HEK293T (cell line): Measurements from ENCODE around the gene FSTL4.

Source experiments
- CTCF ChIA-PET: fragments of 350-600 bp; formaldehyde crosslinking; extraction: SDS; loops from one replicate; lab custom pipeline; 2021; ENCODE audit warnings: antibody characterized with exemption, inconsistent platforms; lab: Yijun Ruan, JAX
- POLR2A ChIA-PET: fragments of 350-600 bp; formaldehyde crosslinking; extraction: SDS; loops from one replicate; lab custom pipeline; 2020; ENCODE audit warnings: antibody characterized with exemption, inconsistent platforms; lab: Yijun Ruan, JAX
- DNase-seq: peaks from one replicate; pipeline ENCODE4 v3.0.0; 2012; ENCODE audit warnings: mixed read lengths; ENCODE audit errors: extremely low spot score
- ARNT ChIP-seq: fragments of 450-650 bp; IDR thresholded peaks from 2 replicates; pipeline ENCODE4 v1.6.1; 2017; ENCODE audit warnings: mild to moderate bottlenecking
- BHLHE40 ChIP-seq: fragments of 450-650 bp; IDR thresholded peaks from 2 replicates; pipeline ENCODE4 v1.6.1; 2016; ENCODE audit warnings: mild to moderate bottlenecking, moderate library complexity, borderline replicate concordance
- CTBP1 ChIP-seq: fragments of 450-650 bp; IDR thresholded peaks from 2 replicates; pipeline ENCODE4 v1.6.1; 2016; ENCODE audit warnings: borderline replicate concordance
- ELF4 ChIP-seq: fragments of 450-650 bp; IDR thresholded peaks from 2 replicates; pipeline ENCODE4 v1.6.1; 2017; ENCODE audit warnings: antibody characterized with exemption
- FOXA1 ChIP-seq: fragments of 450-650 bp; IDR thresholded peaks from 2 replicates; pipeline ENCODE4 v1.6.1; 2016; ENCODE audit warnings: mild to moderate bottlenecking
- FOXK2 ChIP-seq: fragments of 450-650 bp; IDR thresholded peaks from 2 replicates; pipeline ENCODE4 v1.6.1; 2016; ENCODE audit warnings: mild to moderate bottlenecking
- FOXM1 ChIP-seq: fragments of 450-650 bp; IDR thresholded peaks from 2 replicates; pipeline ENCODE4 v1.6.1; 2017; ENCODE audit warnings: mild to moderate bottlenecking, borderline replicate concordance
- HDGF ChIP-seq: fragments of 450-650 bp; IDR thresholded peaks from 2 replicates; pipeline ENCODE4 v1.6.1; 2017; ENCODE audit warnings: antibody characterized with exemption, borderline replicate concordance
- L3MBTL2 ChIP-seq: fragments of 450-650 bp; conservative IDR thresholded peaks from 2 replicates; pipeline ENCODE4 v1.6.1; 2016; ENCODE audit warnings: mild to moderate bottlenecking
- LEF1 ChIP-seq: fragments of 450-650 bp; IDR thresholded peaks from 2 replicates; pipeline ENCODE4 v1.6.1; 2017; ENCODE audit warnings: mild to moderate bottlenecking, borderline replicate concordance
- NFRKB ChIP-seq: fragments of 450-650 bp; IDR thresholded peaks from 2 replicates; pipeline ENCODE4 v1.6.1; 2016; ENCODE audit warnings: mild to moderate bottlenecking, moderate library complexity
- SP1 ChIP-seq: fragments of 450-650 bp; IDR thresholded peaks from 2 replicates; pipeline ENCODE4 v1.6.1; 2017
- SUZ12 ChIP-seq: fragments of 450-650 bp; IDR thresholded peaks from 2 replicates; pipeline ENCODE4 v1.6.1; 2016; ENCODE audit warnings: mild to moderate bottlenecking
- TARDBP ChIP-seq: fragments of 450-650 bp; IDR thresholded peaks from 2 replicates; pipeline ENCODE4 v1.6.1; 2016
- ZNF384 ChIP-seq: fragments of 450-650 bp; IDR thresholded peaks from 2 replicates; pipeline ENCODE4 v1.6.1; 2016
- TF ChIP-seq, protein P1 (sequence below): fragments of 450-650 bp; IDR thresholded peaks from 2 replicates; pipeline ENCODE4 v1.6.1; 2016

The FSTL4 gene

DNA sequence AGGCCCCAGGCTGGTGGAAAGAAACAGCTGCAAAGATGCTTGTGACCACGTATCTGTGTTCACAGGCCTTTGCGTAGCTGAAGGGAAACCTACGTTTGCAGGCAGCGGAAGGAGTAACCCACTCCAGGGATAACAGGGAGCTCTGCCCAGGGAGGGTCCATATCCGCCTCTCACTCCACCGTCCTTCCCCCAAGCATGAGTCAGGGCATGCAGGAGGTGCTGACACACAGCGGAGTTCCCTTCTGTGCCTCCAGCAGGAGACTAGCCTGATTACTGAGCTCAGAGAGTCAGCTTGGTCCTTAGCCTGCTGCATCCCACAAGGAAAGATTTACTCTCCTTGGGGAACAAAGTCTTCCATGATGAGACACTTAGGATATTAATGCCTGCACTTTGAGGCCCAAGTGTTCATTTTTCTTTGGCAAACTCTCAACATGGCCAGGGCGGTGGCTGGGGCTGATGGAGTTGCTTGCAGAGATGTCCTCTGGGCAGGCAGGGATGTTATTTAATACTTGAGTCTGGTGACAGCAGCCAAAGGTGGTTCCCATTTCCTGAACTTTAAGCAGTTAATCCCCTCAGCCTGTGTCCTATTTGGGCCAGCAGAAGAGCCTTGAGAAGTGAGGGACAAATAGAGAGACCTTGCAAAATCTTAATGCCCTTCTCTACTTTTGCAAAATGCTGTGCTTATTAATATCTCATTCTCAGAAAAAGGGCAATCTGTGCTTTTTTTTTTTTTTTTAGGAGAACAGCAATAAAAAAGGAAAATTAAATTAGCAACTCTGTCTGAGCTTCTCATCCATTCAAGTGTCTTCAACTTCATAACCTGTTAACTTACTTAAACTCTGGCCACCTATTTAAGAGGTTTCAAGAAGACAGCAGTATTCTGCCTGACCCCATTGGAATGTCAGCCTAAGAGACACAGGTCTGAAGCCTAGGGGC, 338.4 kb downstream of the FSTL4 start:
- DNase-seq, result peak; percentile 15
- ChIA-PET CTCF (interaction anchor here (0.5 to 1.5 kb wide), 4 partner anchors 12 to 928 kb away, joined by 3 to 5 read pairs (median 4); no protein-coding TSS in a partner anchor), POLR2A (interaction anchor here (0.6 to 1.2 kb wide), 4 partner anchors 12 to 115 kb away, joined by 3 to 4 read pairs (median 4); no protein-coding TSS in a partner anchor)
- TF ChIP-seq CTBP1 (no peak), ZNF384 (no peak), ARNT (no peak), FOXK2 (no peak), NFRKB (no peak), TARDBP (no peak), FOXM1 (no peak), FOXA1 (no peak), SUZ12 (no peak), BHLHE40 (no peak), ELF4 (no peak), HDGF (no peak), SP1 (no peak), L3MBTL2 (no peak), LEF1 (no peak)
- TF ChIP-seq, protein P1, sequence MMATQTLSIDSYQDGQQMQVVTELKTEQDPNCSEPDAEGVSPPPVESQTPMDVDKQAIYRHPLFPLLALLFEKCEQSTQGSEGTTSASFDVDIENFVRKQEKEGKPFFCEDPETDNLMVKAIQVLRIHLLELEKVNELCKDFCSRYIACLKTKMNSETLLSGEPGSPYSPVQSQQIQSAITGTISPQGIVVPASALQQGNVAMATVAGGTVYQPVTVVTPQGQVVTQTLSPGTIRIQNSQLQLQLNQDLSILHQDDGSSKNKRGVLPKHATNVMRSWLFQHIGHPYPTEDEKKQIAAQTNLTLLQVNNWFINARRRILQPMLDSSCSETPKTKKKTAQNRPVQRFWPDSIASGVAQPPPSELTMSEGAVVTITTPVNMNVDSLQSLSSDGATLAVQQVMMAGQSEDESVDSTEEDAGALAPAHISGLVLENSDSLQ, result no peak

- ChIA-PET POLR2A (no interaction called here), CTCF (interaction anchor here (1.8 kb wide), 1 partner anchor 15 kb away, joined by 4 read pairs; no protein-coding TSS in a partner anchor)
- TF ChIP-seq LEF1, result no peak
- TF ChIP-seq FOXM1, result no peak
- no peak for TF ChIP-seq SUZ12
- TF ChIP-seq ARNT, result no peak
- TF ChIP-seq FOXK2, result no peak
- no peak for TF ChIP-seq SP1
- TF ChIP-seq ZNF384, result no peak
- no peak for TF ChIP-seq CTBP1
- TF ChIP-seq ELF4, result no peak
- TF ChIP-seq L3MBTL2, result no peak
- TF ChIP-seq TARDBP, result no peak
- TF ChIP-seq HDGF, result no peak
- DNase-seq, result no peak
These were observed 340.0 kb downstream of the FSTL4 start for GRCh38 chr5:133272345-133272744.

DNA sequence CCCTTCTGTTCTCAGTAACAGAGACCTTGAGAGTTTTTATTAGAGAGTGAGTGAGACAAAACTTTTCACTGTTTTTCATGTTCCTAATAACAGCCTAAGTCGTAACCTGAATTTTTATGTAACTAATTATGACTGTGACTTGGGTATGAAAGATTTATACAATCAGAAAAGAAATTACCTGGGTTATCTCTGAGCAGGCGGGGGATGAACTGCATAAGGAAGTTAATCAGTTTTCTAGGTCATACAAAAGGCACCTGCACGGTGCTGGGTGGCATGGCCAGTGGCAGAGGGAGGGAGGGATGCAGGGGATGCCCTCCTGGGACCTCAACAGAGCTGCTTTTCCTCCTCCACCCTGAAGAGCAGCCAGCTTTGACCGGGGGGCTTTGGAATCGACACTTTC, 340.7 kb downstream of the FSTL4 start:
- no peak for DNase-seq
- POLR2A ChIA-PET, result no interaction called here
- CTCF ChIA-PET, result interaction anchor here (1.8 kb wide), 1 partner anchor 16 kb away, joined by 4 read pairs; no protein-coding TSS in a partner anchor
- TF ChIP-seq BHLHE40, result no peak
- TF ChIP-seq L3MBTL2, result no peak
- no peak for TF ChIP-seq FOXK2
- TF ChIP-seq CTBP1, result no peak
- no peak for TF ChIP-seq SUZ12
- no peak for TF ChIP-seq SP1
- no peak for TF ChIP-seq LEF1
- no peak for TF ChIP-seq TARDBP
- TF ChIP-seq ZNF384, result no peak
- no peak for TF ChIP-seq NFRKB
- TF ChIP-seq FOXA1, result no peak
- no peak for TF ChIP-seq HDGF
- TF ChIP-seq ELF4, result no peak
- no peak for TF ChIP-seq FOXM1
- TF ChIP-seq, protein P1, result no peak

GRCh38 chr5:133269691-133270090, 342.6 kb downstream of the FSTL4 start:
- no peak for DNase-seq
- ChIA-PET CTCF (no interaction called here), POLR2A (no interaction called here)
- TF ChIP-seq ZNF384 (no peak), NFRKB (no peak), ELF4 (no peak), SP1 (no peak), LEF1 (no peak), CTBP1 (no peak), HDGF (no peak)

DNA sequence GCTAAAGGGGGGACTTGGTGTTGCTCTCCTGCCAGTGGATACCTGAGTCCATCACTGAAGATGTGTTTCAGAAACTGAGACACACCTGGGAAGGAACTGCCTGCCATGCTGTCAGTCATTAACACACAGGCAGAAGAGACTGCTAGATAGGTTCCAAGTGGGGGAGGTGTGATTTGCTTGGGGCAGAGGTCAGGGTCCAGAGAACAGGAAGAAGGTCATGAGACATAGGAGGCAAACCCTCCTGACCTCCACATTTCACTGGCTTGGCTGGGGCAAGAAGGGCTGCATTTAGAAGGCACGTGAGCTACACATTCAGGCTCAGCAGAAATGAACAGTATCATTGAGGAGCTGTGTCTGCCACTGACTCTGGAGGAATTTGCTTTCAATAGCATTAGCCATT, 344.7 kb downstream of the FSTL4 start:
- DNase-seq, result no peak
- ChIA-PET CTCF (no interaction called here), POLR2A (no interaction called here)
- TF ChIP-seq ARNT, result no peak
- no peak for TF ChIP-seq LEF1
- no peak for TF ChIP-seq NFRKB
- TF ChIP-seq FOXK2, result no peak

- POLR2A ChIA-PET, result no interaction called here
- CTCF ChIA-PET, result no interaction called here
- no peak for TF ChIP-seq ELF4
- TF ChIP-seq FOXM1, result no peak
- TF ChIP-seq, protein P1, result no peak
- no peak for TF ChIP-seq SUZ12
- TF ChIP-seq SP1, result no peak
- TF ChIP-seq HDGF, result no peak
- TF ChIP-seq NFRKB, result no peak
- no peak for TF ChIP-seq CTBP1
- no peak for TF ChIP-seq TARDBP
- DNase-seq, result no peak
These were observed 345.4 kb downstream of the FSTL4 start for GRCh38 chr5:133266966-133267365.
